ENCODE measurements around the gene SIN3B.

Gene SIN3B

GRCh38 chr19:16904599-16904998 is 75.4 kb downstream of the SIN3B start:
- DNase-seq (ENCODE audit: low read depth in 3 of 3), result no peak

- DNase-seq (ENCODE audit: low read depth in 3 of 3), result no peak
Measured at GRCh38 chr19:16908759-16909158, 79.6 kb downstream of the SIN3B start.

- no peak for DNase-seq (ENCODE audit: low read depth in 3 of 3)
Measured at GRCh38 chr19:16911046-16911445, 81.8 kb downstream of the SIN3B start.

- DNase-seq (ENCODE audit: low read depth in 3 of 3), result no peak
Measured at GRCh38 chr19:16912780-16913179, 83.6 kb downstream of the SIN3B start.

- DNase-seq (ENCODE audit: low read depth in 3 of 3), result no peak
Measured at GRCh38 chr19:16914421-16914820, 85.2 kb downstream of the SIN3B start.

GRCh38 chr19:16915135-16915534 is 85.9 kb downstream of the SIN3B start:
- DNase-seq (ENCODE audit: low read depth in 3 of 3), result no peak

- DNase-seq (ENCODE audit: low read depth in 3 of 3), result no peak
Measured at GRCh38 chr19:16915734-16916133, 86.5 kb downstream of the SIN3B start.

GRCh38 chr19:16917401-16917800 is 88.2 kb downstream of the SIN3B start:
- DNase-seq (ENCODE audit: low read depth in 3 of 3), result no peak

GRCh38 chr19:16919496-16919895 is 90.3 kb downstream of the SIN3B start:
- no peak for DNase-seq (ENCODE audit: low read depth in 3 of 3)

- DNase-seq (ENCODE audit: low read depth in 3 of 3), result peak in 1 of 3 experiments; percentile 5
Measured at GRCh38 chr19:16920816-16921529, 91.8 kb downstream of the SIN3B start.

GRCh38 chr19:16921766-16922591 is 92.8 kb downstream of the SIN3B start:
- DNase-seq (ENCODE audit: low read depth in 3 of 3), result no peak

GRCh38 chr19:16922592-16922934 is 93.4 kb downstream of the SIN3B start:
- DNase-seq (ENCODE audit: low read depth in 3 of 3), result no peak

- DNase-seq (ENCODE audit: low read depth in 3 of 3), result no peak
Measured at GRCh38 chr19:16922949-16923348, 93.8 kb downstream of the SIN3B start.

GRCh38 chr19:16927883-16928282 is 98.7 kb downstream of the SIN3B start:
- DNase-seq (ENCODE audit: low read depth in 3 of 3), result no peak

- DNase-seq (ENCODE audit: low read depth in 3 of 3), result no peak
Measured at GRCh38 chr19:16928351-16928750, 99.2 kb downstream of the SIN3B start.

GRCh38 chr19:16928916-16929315 is 99.7 kb downstream of the SIN3B start:
- DNase-seq (ENCODE audit: low read depth in 3 of 3), result no peak
